GM10266 (cell line): ENCODE measurements around the gene ATP1A4.

ENCODE experiments used
- DNase-seq: peaks from one replicate; pipeline ENCODE4 v3.0.0; 2012; ENCODE audit errors: extremely low spot score
- TF ChIP-seq, protein P1 (sequence below): IDR thresholded peaks from 2 replicates; pipeline ENCODE4 v1.5.1; 2012; ENCODE audit warnings: mild to moderate bottlenecking, low read depth; ENCODE audit not compliant: control insufficient read depth, insufficient read depth; ENCODE audit errors: missing control alignments

Gene ATP1A4

GRCh38 chr1:160164121-160164520 is 12.7 kb downstream of the ATP1A4 start:
- TF ChIP-seq, protein P1, sequence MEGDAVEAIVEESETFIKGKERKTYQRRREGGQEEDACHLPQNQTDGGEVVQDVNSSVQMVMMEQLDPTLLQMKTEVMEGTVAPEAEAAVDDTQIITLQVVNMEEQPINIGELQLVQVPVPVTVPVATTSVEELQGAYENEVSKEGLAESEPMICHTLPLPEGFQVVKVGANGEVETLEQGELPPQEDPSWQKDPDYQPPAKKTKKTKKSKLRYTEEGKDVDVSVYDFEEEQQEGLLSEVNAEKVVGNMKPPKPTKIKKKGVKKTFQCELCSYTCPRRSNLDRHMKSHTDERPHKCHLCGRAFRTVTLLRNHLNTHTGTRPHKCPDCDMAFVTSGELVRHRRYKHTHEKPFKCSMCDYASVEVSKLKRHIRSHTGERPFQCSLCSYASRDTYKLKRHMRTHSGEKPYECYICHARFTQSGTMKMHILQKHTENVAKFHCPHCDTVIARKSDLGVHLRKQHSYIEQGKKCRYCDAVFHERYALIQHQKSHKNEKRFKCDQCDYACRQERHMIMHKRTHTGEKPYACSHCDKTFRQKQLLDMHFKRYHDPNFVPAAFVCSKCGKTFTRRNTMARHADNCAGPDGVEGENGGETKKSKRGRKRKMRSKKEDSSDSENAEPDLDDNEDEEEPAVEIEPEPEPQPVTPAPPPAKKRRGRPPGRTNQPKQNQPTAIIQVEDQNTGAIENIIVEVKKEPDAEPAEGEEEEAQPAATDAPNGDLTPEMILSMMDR = no peak
- no peak for DNase-seq

GRCh38 chr1:160166166-160166868 is 14.9 kb downstream of the ATP1A4 start:
- no peak for DNase-seq
- TF ChIP-seq, protein P1 = no peak

DNA sequence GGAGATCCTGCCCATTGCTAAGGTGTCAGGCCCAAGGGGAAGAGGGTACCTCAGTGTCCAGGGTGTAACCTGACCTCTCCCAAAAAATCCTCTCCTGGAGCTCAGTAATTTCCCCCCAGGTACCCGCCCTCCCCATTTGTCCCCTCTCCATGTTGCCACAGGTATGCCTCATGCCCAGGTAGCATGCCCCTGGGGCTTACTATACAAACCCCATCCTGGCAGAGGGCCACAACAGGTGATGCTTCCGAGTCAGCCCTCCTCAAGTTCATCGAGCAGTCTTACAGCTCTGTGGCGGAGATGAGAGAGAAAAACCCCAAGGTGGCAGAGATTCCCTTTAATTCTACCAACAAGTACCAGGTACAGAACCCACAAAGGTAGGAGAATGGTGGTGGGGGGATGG is 15.7 kb downstream of the ATP1A4 start:
- TF ChIP-seq, protein P1 = no peak
- DNase-seq = no peak

DNA sequence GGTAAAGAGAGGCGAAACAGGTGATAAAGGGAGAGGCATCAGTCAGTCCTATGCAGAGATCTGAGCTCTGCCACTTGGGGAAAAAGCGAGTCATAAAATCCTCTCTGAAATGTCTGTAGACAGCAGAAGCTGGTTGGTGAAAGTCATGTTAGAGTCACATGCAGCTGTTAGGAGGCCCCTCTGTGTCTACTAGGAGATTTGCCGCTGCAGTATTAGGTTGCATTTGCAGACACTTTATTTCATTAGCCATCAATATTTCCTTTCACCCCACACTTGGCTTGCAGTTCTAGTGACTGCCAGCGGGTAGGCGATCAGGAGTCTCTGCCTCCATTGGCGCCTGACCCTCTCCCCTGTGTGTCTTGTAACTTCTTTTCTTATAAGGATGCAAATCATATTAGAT is 16.2 kb downstream of the ATP1A4 start:
- TF ChIP-seq, protein P1 = no peak

GRCh38 chr1:160168016-160168415 is 16.6 kb downstream of the ATP1A4 start:
- no peak for DNase-seq
- TF ChIP-seq, protein P1 = no peak

More for the DNA sequence above, 16.2 kb downstream of the ATP1A4 start:
- DNase-seq = no peak

DNA sequence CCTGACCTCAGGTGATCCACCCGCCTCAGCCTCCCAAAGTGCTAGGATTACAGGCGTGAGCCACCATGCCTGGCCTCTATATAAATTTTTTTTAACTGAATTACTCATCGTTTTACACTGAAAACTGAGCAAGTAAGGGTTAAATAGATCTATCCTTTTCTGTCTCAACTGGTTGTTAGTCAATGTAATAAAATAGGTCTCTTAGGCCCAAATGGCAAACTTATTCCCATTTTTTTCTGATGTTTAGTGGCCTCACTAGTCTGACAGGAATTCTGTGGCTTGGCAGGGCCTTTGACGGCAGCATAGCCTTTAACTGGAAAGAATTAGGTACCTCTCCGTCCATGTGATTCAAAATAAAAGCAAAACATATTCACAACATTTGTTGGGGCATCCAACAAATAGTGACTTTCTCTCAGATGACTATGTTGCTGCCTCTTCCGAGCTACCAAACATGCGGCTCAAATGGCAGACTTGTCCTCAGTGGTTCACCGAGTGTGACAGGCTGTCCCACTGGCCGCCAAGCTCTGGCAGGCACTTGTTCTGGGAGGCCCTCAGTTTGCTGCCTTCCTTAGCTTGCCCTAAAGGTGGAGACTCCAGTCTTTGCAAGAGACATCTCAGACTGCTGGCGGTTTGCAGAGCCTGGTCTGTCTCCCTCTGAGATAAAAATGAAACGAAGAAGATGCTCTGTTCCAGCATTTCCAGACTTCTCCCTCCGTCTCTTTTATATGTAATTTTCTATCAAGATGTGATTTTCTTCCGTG is 17.4 kb downstream of the ATP1A4 start:
- TF ChIP-seq, protein P1 = no peak
- no peak for DNase-seq
